Heart left ventricle (tissue), 16 donors: Measurements from ENCODE around the gene PHF20. TPM values are rescaled to one million over a fixed set of nuclear protein-coding genes. Genes with fewer than 3 reads are reported as not detected.

ENCODE experiments used
- ATAC-seq, 4 donors: fragments of 200-7000 bp; cut with Tn5 transposase; one replicate each; pipeline ENCODE4 v1.9.1; 2020 to 2022; ENCODE audit warnings: moderate library complexity in 4 of 4, mild to moderate bottlenecking in 3 of 4, moderate number of reproducible peaks in 1 of 4
- DNase-seq, 5 donors: peaks; one replicate each; pipeline ENCODE4 v3.0.0-alpha.2; 2020
- H3K27ac ChIP-seq, 12 donors: fragments of 200-600 bp; sonication (generic) in 4 of 12; one replicate each; pipeline versions ENCODE4 v1.5.0 to v1.8.0; 2016 to 2022; ENCODE audit warnings: mild to moderate bottlenecking in 2 of 12
- H3K27me3 ChIP-seq, 9 donors: fragments of 200-600 bp; sonication (generic) in 2 of 9; one replicate each; pipeline versions ENCODE4 v1.5.1 to v1.8.0; 2016 to 2022; ENCODE audit warnings: mild to moderate bottlenecking in 3 of 9
- H3K36me3 ChIP-seq, 9 donors: fragments of 200-600 bp; sonication (generic) in 2 of 9; one replicate each; pipeline versions ENCODE4 v1.5.0 to v1.8.0; 2018 to 2022; ENCODE audit warnings: mild to moderate bottlenecking in 2 of 9
- H3K4me1 ChIP-seq, 12 donors: fragments of 200-600 bp; sonication (generic) in 4 of 12; one replicate each; pipeline versions ENCODE4 v1.5.0 to v1.8.0; 2016 to 2022; ENCODE audit warnings: mild to moderate bottlenecking in 3 of 12
- H3K4me3 ChIP-seq, 12 donors: fragments of 200-600 bp; sonication (generic) in 4 of 12; one replicate each; pipeline versions ENCODE4 v1.5.0 to v1.8.0; 2017 to 2022; ENCODE audit warnings: mild to moderate bottlenecking in 9 of 12, moderate library complexity in 4 of 12
- H3K9me3 ChIP-seq, 12 donors: fragments of 200-600 bp; sonication (generic) in 4 of 12; one replicate each; pipeline versions ENCODE4 v1.5.0 to v1.8.0; 2016 to 2022; ENCODE audit warnings: mild to moderate bottlenecking in 1 of 12
- CTCF ChIP-seq, 12 donors: fragments of 200-600 bp; sonication (generic) in 4 of 12; IDR thresholded peaks; one replicate each; pipeline versions ENCODE4 v1.5.0 to v1.8.0; 2018 to 2022; ENCODE audit warnings: antibody characterized with exemption in 12 of 12, mild to moderate bottlenecking in 5 of 12
- POLR2A ChIP-seq, 2 donors: fragments of 450-650 bp; IDR thresholded peaks; one replicate each; pipeline ENCODE4 v1.6.1; 2017; ENCODE audit warnings: antibody characterized with exemption in 2 of 2, mild to moderate bottlenecking in 2 of 2, moderate library complexity in 2 of 2
- WGBS, 4 donors: extraction: QIAGEN DNeasy Blood & Tissue Kit in 2 of 4; methylation state at CpG; one replicate each; pipeline versions ENCODE4 v1.1.5 to v1.1.7; 2013 to 2018; 5-methylcytosine and 5-hydroxymethylcytosine counted together
- intact Hi-C, 10 donors: fragments of 100-400 bp; cut with DNase I; formaldehyde crosslinking; loops; one replicate each; pipeline versions ENCODE4 v1.11.1 to v1.14.2; 2022
- polyA plus RNA-seq, 2 donors: library from polyadenylated mRNA; stranded (reverse); fragments of 200-250 nt; gene quantifications; one replicate each; pipeline ENCODE4 v1.2.3, GENCODE V29; 2013
- total RNA-seq, 9 donors: library from RNA; depleted of rRNA in 2 of 9; stranded (reverse); fragments of >200 nt in 2 of 9; fragmentation: NEBNext Ultra II Directional in 3 of 9; extraction: Animal tissue kit (Norgen Biotek cat#: 25700) in 3 of 9; gene quantifications; one replicate each; pipeline versions ENCODE4 v1.1.0 to v1.2.4, GENCODE V29; 2016 to 2023
- donor health status: ischemic (EF 13 %, LVEDD 7.1; RV severe dilation, severe dysfunction).
- donor health status: healthy with polysubstance abuse.
- donor health status: DM: no; HTN: yes; CAD: no.
- donor health status: DM: no; HTN: no; CAD: no.
- donor health status: ischemic (EF 25% LVEDD 6.9; RV normal size, moderate dysfunction).
- donor health status: ischemic (EF 25% LVEDD 5.7; RV mildly dilated, moderate dysfunction).
- donor health status: healthy.
- donor health status: DM: yes; HTN: yes; CAD: no.
- donor health status: ischemic (EF 35%, LVEDD 5.7; RV mildly dilated, moderate dysfunction).
- donor health status: nonischemic (EF 11% LVEDD 7.7; RV severe dilation, severe dysfunction).
- donor health status: DM: yes; HTN: yes; CAD: no.
- donor health status: PGD.
- donor health status: ischemic (EF 29% LVEDD 5.4; RV normal size, mild dysfunction).
- donor health status: nonischemic (EF 23%, LVEDD 6.1; RV moderate dilation, normal function).

PHF20 gene
- total and polyA plus RNA-seq, 11 donors, result 25.8 to 48.9 (median 36.5) TPM

- H3K27me3 ChIP-seq, result no peaks in the 10 kb centered on the region
- no peak overlapping the region for H3K27ac ChIP-seq
- DNase-seq (no peak), ATAC-seq (no peak)
- H3K36me3 ChIP-seq, result no peaks in the 10 kb centered on the region
- H3K4me1 ChIP-seq, result no peaks in the 10 kb centered on the region
- H3K9me3 ChIP-seq, result peaks cover 0 to 8% (median 0%) of the 10 kb centered on the region in 12 donors
- 89 to 91% (median 90%) methylated on average over 4 of the region's 4 CpGs for WGBS, 4 donors
- intact Hi-C loops, result no loop called here
- TF ChIP-seq CTCF (IDR thresholded peaks at IDR 0.05) (no peak), POLR2A (IDR thresholded peaks at IDR 0.05) (no peak)
- H3K4me3 ChIP-seq, result no peak overlapping the region
These were observed 200.6 kb downstream of the PHF20 start for GRCh38 chr20:35972462-35972861.

- TF ChIP-seq CTCF (IDR thresholded peaks at IDR 0.05) (no peak), POLR2A (IDR thresholded peaks at IDR 0.05) (no peak)
- ATAC-seq, result no peak
- Histone ChIP-seq H3K9me3 (peaks cover 0 to 8% (median 0%) of the 10 kb centered on the region in 12 donors), H3K27ac (no peak overlapping the region), H3K36me3 (no peaks in the 10 kb centered on the region), H3K4me1 (no peaks in the 10 kb centered on the region), H3K4me3 (no peak overlapping the region), H3K27me3 (no peaks in the 10 kb centered on the region)
- no peak for DNase-seq
- WGBS, 4 donors, result 74 to 87% (median 82%) methylated on average over 4 of the region's 4 CpGs
- intact Hi-C loops, result no loop called here
These were observed 202.4 kb downstream of the PHF20 start for GRCh38 chr20:35974256-35974655.

- ATAC-seq (no peak), DNase-seq (no peak)
- peaks cover 0 to 3% (median 0%) of the 10 kb centered on the region in 9 donors for H3K27me3 ChIP-seq
- H3K4me1 ChIP-seq, result no peaks in the 10 kb centered on the region
- H3K4me3 ChIP-seq, result no peak overlapping the region
- peaks cover 0 to 8% (median 0%) of the 10 kb centered on the region in 12 donors for H3K9me3 ChIP-seq
- intact Hi-C loops, result no loop called here
- no peak overlapping the region for H3K27ac ChIP-seq
- H3K36me3 ChIP-seq, result no peaks in the 10 kb centered on the region
- TF ChIP-seq POLR2A (IDR thresholded peaks at IDR 0.05) (no peak), CTCF (IDR thresholded peaks at IDR 0.05) (no peak)
- WGBS, 4 donors, result 68 to 75% (median 70%) methylated on average over 9 of the region's 9 CpGs
These were observed 204.0 kb downstream of the PHF20 start for GRCh38 chr20:35975576-35976373.

- no peak overlapping the region for H3K27ac ChIP-seq
- DNase-seq (no peak), ATAC-seq (no peak)
- 90 to 95% (median 92%) methylated on average over 9 of the region's 9 CpGs for WGBS, 4 donors
- no peaks in the 10 kb centered on the region for H3K4me1 ChIP-seq
- H3K9me3 ChIP-seq, result no peaks in the 10 kb centered on the region
- intact Hi-C loops, result no loop called here
- TF ChIP-seq CTCF (IDR thresholded peaks at IDR 0.05) (no peak), POLR2A (IDR thresholded peaks at IDR 0.05) (no peak)
- H3K27me3 ChIP-seq, result peaks cover 0 to 6% (median 0%) of the 10 kb centered on the region in 9 donors
- no peak overlapping the region for H3K4me3 ChIP-seq
- H3K36me3 ChIP-seq, result no peaks in the 10 kb centered on the region
These were observed 206.3 kb downstream of the PHF20 start for GRCh38 chr20:35978041-35978513.
